LNCaP clone FGC (cell line): ENCODE measurements around the gene IDUA.

Experiments used
- DNase-seq: peaks from one replicate; pipeline ENCODE4 v3.0.0-alpha.2; 2011; ENCODE audit warnings: low read depth
- H3K4me3 ChIP-seq: 2 replicates; pipeline ENCODE4 v1.5.1; 2011; ENCODE audit warnings: mild to moderate bottlenecking, low read depth, low read length, control low read depth
- CTCF ChIP-seq: IDR thresholded peaks from 2 replicates; pipeline ENCODE4 v1.5.1; 2012; ENCODE audit warnings: mild to moderate bottlenecking; ENCODE audit not compliant: control insufficient read depth, insufficient read depth; ENCODE audit errors: extremely low read depth

IDUA gene

GRCh38 chr4:948101-948935 lies 38.5 kb upstream of the IDUA start:
- TF ChIP-seq CTCF: no peak
- no peak overlapping the region for H3K4me3 ChIP-seq
- no peak for DNase-seq

GRCh38 chr4:948936-949300 lies 37.9 kb upstream of the IDUA start:
- DNase-seq: no peak
- no peak for TF ChIP-seq CTCF
- no peak overlapping the region for H3K4me3 ChIP-seq

- no peak for TF ChIP-seq CTCF
- no peak overlapping the region for H3K4me3 ChIP-seq
- DNase-seq: no peak
Observed at GRCh38 chr4:949656-950055, 37.2 kb upstream of the IDUA start.

- no peak overlapping the region for H3K4me3 ChIP-seq
- DNase-seq: no peak
- TF ChIP-seq CTCF: no peak
Observed at GRCh38 chr4:950136-951020, 36.5 kb upstream of the IDUA start.

GRCh38 chr4:951186-951585 lies 35.7 kb upstream of the IDUA start:
- no peak overlapping the region for H3K4me3 ChIP-seq
- TF ChIP-seq CTCF: no peak
- DNase-seq: no peak

GRCh38 chr4:951594-952468 lies 35.0 kb upstream of the IDUA start:
- H3K4me3 ChIP-seq: no peak overlapping the region
- no peak for TF ChIP-seq CTCF
- no peak for DNase-seq
